Tibial nerve (tissue), 4 donors: ENCODE measurements around the gene ALDH1L1. TPM values are rescaled to one million over a fixed set of nuclear protein-coding genes. Genes with fewer than 3 reads are reported as not detected.

ENCODE experiments used
- DNase-seq, 2 donors: peaks; one replicate each; pipeline ENCODE4 v3.0.0-alpha.2; 2019; ENCODE audit warnings: low spot score in 2 of 2
- H3K27ac ChIP-seq, 4 donors: fragments of 200-600 bp; sonication (generic) in 3 of 4; one replicate each; pipeline ENCODE4 v1.5.1; 2017 to 2019; ENCODE audit warnings: mild to moderate bottlenecking in 1 of 4
- H3K27me3 ChIP-seq, 2 donors: fragments of 200-600 bp; sonication (generic) in 1 of 2; one replicate each; pipeline versions ENCODE4 v1.5.1 to v1.6.0; 2017 to 2019
- H3K36me3 ChIP-seq, 3 donors: fragments of 200-600 bp; sonication (generic); one replicate each; pipeline ENCODE4 v1.5.1; 2018 to 2019
- H3K4me1 ChIP-seq, 4 donors: fragments of 200-600 bp; sonication (generic) in 3 of 4; one replicate each; pipeline ENCODE4 v1.5.1; 2017 to 2019
- H3K4me3 ChIP-seq, 4 donors: fragments of 200-600 bp; sonication (generic) in 3 of 4; one replicate each; pipeline ENCODE4 v1.5.1; 2017 to 2019; ENCODE audit warnings: mild to moderate bottlenecking in 1 of 4, moderate library complexity in 1 of 4
- H3K9me3 ChIP-seq, 4 donors: fragments of 200-600 bp; sonication (generic) in 3 of 4; one replicate each; pipeline ENCODE4 v1.5.1; 2017 to 2019
- CTCF ChIP-seq, 5 experiments: fragments of 200-600 bp in 3 of 5; fragments of 450-650 bp in 2 of 5; sonication (generic) in 3 of 5; IDR thresholded peaks; one replicate each; pipeline ENCODE4 v1.5.1; 2016 to 2019; ENCODE audit warnings: antibody characterized with exemption in 5 of 5, mild to moderate bottlenecking in 3 of 5, moderate library complexity in 2 of 5
- EP300 ChIP-seq, 2 donors: sonication (generic); formaldehyde crosslinking; IDR thresholded peaks; one replicate each; pipeline ENCODE4 v1.6.1; 2017; ENCODE audit warnings: antibody characterized with exemption in 2 of 2, mild to moderate bottlenecking in 1 of 2
- POLR2A ChIP-seq, 2 donors: fragments of 450-650 bp; IDR thresholded peaks; one replicate each; pipeline ENCODE4 v1.6.1; 2017; ENCODE audit warnings: antibody characterized with exemption in 2 of 2, mild to moderate bottlenecking in 2 of 2, moderate library complexity in 2 of 2
- WGBS, 2 donors: methylation state at CpG; one replicate each; pipeline ENCODE4 v1.1.5; 2018; 5-methylcytosine and 5-hydroxymethylcytosine counted together
- total RNA-seq, 4 donors: library from RNA; depleted of rRNA; stranded (reverse); fragments of >200 nt; gene quantifications; one replicate each; pipeline ENCODE4 v1.1.0, GENCODE V29; 2016

Gene ALDH1L1
- total RNA-seq, 4 donors from 2014 or later, result 34.5 to 87.3 (median 50.8) TPM

GRCh38 chr3:126208606-126209256 is 28.3 kb upstream of the ALDH1L1 start:
- WGBS, 2 donors, result 42 to 53% methylated on average over 9 to 11 of the region's 11 CpGs
- TF ChIP-seq CTCF (IDR thresholded peaks at IDR 0.05), result no peak
- peak; percentile 28 to 78 for TF ChIP-seq EP300 (IDR thresholded peaks at IDR 0.05)
- no peaks in the 10 kb centered on the region for H3K36me3 ChIP-seq
- peak; percentile 66 to 67 for DNase-seq
- no peaks in the 10 kb centered on the region for H3K27me3 ChIP-seq
- peak overlapping the region in 1 of 4 donors; percentile 39 for H3K27ac ChIP-seq
- H3K4me1 ChIP-seq, result peaks cover 0 to 54% (median 13%) of the 10 kb centered on the region in 4 donors
- no peaks in the 10 kb centered on the region for H3K9me3 ChIP-seq
- no peak overlapping the region for H3K4me3 ChIP-seq

GRCh38 chr3:126208182-126208581 is 27.8 kb upstream of the ALDH1L1 start:
- H3K9me3 ChIP-seq, result no peaks in the 10 kb centered on the region
- no peak for TF ChIP-seq POLR2A (IDR thresholded peaks at IDR 0.05)
- no peak for TF ChIP-seq CTCF (IDR thresholded peaks at IDR 0.05)
- TF ChIP-seq EP300 (IDR thresholded peaks at IDR 0.05), result no peak
- H3K4me1 ChIP-seq, result peaks cover 0 to 49% (median 11%) of the 10 kb centered on the region in 4 donors
- DNase-seq, result no peak
- no peak overlapping the region for H3K4me3 ChIP-seq
- 64 to 68% methylated on average over 2 of the region's 2 CpGs for WGBS, 2 donors
- H3K27ac ChIP-seq, result peak overlapping the region in 1 of 4 donors; percentile 39
- no peaks in the 10 kb centered on the region for H3K27me3 ChIP-seq
- no peaks in the 10 kb centered on the region for H3K36me3 ChIP-seq

- Histone ChIP-seq H3K27ac (peak overlapping the region in 3 of 4 donors; percentile 4 to 70 (median 40)), H3K4me3 (no peak overlapping the region), H3K36me3 (no peaks in the 10 kb centered on the region), H3K4me1 (peaks cover 0 to 41% (median 11%) of the 10 kb centered on the region in 4 donors), H3K27me3 (no peaks in the 10 kb centered on the region), H3K9me3 (no peaks in the 10 kb centered on the region)
- DNase-seq, result no peak
- 82 to 93% methylated on average over 5 of the region's 5 CpGs for WGBS, 2 donors
- TF ChIP-seq CTCF (IDR thresholded peaks at IDR 0.05) (no peak), POLR2A (IDR thresholded peaks at IDR 0.05) (no peak), EP300 (IDR thresholded peaks at IDR 0.05) (no peak)
Observed at GRCh38 chr3:126207166-126207565, 26.8 kb upstream of the ALDH1L1 start.

DNA sequence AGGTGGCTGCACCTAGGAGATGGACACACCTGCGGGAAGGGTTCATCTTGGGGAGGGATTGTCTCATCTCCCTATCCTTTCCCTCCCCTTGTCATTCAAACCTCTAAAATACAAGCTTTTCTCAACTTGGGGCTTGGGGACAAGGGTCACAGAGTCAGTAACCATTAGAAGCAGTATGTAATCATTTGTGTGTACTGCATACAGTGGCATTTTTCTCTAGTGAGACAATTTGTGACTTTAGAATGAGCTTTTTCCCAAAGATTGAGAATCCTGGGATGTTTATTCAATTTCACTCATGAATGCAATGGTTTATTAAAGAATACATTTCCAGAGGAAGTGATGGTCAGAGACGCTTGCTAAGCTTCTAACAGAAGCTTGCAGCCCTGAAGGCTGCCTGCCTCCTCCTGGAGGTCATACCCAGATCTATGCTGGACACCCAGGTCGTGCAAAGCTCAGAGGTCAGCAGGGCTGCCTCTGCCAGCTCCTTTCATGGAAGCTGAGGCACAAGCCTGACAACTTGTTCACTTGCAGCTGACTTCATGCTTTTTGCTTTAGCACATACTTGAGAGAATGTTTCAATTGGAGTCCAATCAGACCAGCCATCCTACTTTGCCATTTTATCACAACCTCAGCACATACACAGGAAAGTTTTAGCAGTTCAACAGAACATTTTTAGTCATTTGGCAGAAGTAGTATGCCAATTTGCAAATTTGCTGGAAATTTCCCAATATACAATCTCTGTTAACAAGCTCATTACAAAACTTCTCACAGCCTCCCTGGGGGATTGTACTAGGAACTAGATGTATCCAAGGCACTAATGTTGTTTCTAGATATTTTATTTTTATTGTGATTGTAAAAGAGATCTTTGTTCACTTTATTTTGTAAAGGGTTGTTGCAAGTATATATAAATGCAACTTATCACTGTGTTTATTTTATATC is 25.6 kb upstream of the ALDH1L1 start:
- Histone ChIP-seq H3K4me3 (no peak overlapping the region), H3K27me3 (no peaks in the 10 kb centered on the region), H3K9me3 (no peaks in the 10 kb centered on the region), H3K27ac (peak overlapping the region in 2 of 4 donors; percentile 40 to 70), H3K4me1 (peaks cover 0 to 41% (median 11%) of the 10 kb centered on the region in 4 donors), H3K36me3 (no peaks in the 10 kb centered on the region)
- TF ChIP-seq CTCF (IDR thresholded peaks at IDR 0.05) (no peak), EP300 (IDR thresholded peaks at IDR 0.05) (peak; percentile 35 to 79)
- 44 to 54% methylated on average over 3 of the region's 3 CpGs for WGBS, 2 donors
- peak in 1 of 2 donors; percentile 66 for DNase-seq

- Histone ChIP-seq H3K4me3 (no peak overlapping the region), H3K36me3 (no peaks in the 10 kb centered on the region), H3K9me3 (no peaks in the 10 kb centered on the region), H3K4me1 (peaks cover 0 to 30% (median 5%) of the 10 kb centered on the region in 4 donors), H3K27ac (no peak overlapping the region), H3K27me3 (no peaks in the 10 kb centered on the region)
- no peak for DNase-seq
- TF ChIP-seq CTCF (IDR thresholded peaks at IDR 0.05), result no peak
- no peak for TF ChIP-seq EP300 (IDR thresholded peaks at IDR 0.05)
- WGBS, 2 donors, result 37 to 39% methylated on average over 4 of the region's 4 CpGs
Observed at GRCh38 chr3:126202680-126203079, 22.3 kb upstream of the ALDH1L1 start.
